CD4-positive, alpha-beta T cell treated with Interleukin-1 beta for 1 hour (primary cell): Measurements from ENCODE around the gene ACBD4.
A peak's percentile ranks its signal among the peaks of the same experiment; 100 is the strongest.

Experiments used
- DNase-seq, 2 donors: peaks; one replicate each; pipeline ENCODE4 v3.0.0-alpha.2; 2020 to 2022

The ACBD4 gene

DNA sequence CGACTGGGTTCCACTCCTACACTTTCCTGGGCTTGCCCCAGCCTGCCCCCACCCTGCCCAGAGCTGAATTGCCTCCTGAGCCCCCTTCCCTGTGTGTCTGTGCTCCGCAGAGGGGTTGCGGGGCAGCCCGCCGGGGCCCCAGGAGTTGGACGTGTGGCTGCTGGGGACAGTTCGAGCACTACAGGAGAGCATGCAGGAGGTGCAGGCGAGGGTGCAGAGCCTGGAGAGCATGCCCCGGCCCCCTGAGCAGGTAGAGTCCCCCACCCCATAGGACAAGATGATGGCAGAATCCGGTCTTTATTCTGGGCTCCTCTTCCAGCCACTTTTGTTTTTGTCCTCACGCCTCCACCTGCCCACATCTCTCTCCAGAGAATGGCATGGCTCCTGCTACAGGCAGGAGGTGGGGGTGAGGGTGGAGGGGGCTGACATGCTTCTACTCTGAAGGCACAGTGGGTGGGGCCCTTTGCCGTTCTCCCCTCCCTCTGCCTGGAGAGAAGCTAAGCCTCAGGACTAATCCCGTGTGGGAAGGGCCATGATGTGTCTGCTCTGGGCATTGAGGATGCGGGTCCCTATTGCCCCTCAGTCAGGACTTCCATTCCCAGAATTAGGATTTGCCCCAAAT, 3.5 kb downstream of the ACBD4 start:
- DNase-seq = no peak

DNA sequence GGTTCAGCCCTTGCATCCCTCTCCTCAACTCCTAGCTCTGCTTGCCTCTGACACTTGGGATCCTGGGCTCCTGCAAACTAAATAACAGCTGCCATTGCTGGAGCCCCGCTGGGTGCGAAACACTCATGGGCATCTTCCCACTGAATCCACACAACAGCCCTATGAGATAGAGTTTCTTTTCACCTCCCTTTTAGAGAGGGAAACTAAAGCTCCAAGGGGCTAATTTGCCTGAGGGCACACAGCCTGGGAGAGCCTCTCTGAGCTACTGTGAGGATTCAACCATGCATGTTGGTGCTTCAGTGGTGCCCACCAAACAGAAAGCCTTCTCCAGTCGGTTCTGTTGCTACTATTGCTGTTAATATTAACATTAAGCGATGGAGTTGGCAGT, 4.0 kb downstream of the ACBD4 start:
- no peak for DNase-seq

DNA sequence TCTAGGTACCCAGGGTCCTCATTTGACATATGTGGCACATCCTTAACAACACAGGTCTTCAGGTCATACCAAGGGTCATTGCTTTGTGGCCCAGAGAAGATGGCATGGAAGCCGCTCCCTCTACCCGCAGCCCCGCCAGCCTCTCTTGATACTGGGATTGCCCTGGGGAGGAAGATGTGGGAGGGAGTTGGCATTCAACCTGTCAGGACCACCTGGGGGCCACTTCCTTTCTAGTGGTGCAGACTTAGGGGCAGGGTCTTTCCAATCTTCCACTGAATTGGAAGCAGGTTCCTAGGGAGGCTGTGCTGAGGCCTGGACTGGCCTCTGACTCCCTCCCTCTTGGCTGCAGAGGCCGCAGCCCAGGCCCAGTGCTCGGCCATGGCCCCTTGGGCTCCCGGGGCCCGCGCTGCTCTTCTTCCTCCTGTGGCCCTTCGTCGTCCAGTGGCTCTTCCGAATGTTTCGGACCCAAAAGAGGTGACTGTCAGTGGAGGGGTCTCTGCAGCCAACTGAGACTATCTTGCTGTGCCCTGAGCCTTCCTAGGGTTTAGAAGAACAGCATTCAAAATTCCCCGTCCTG, 7.7 kb downstream of the ACBD4 start:
- no peak for DNase-seq

DNA sequence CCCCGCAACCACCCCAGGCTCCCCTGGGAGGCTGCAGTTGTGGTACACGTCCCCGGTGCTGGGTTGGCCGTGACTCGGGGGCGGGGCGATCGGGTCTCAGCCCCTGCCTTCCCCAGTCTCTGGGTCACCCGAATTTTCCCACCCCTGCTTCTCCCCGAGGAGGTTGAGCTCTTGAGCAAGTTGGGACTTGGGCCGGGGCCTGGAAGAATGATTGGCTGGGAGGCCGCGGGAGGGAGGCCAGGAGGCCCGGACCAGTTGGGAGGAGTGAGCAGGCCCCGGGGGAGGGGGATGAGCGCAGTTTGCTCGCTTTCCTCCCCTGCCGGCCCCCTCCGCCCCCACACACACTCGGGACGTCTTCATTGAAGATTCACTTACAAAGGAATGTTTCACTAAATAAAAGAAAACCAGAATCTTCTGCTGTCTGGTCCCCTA, 8.3 kb downstream of the ACBD4 start:
- DNase-seq = peak in 1 of 2 donors; percentile 53

DNA sequence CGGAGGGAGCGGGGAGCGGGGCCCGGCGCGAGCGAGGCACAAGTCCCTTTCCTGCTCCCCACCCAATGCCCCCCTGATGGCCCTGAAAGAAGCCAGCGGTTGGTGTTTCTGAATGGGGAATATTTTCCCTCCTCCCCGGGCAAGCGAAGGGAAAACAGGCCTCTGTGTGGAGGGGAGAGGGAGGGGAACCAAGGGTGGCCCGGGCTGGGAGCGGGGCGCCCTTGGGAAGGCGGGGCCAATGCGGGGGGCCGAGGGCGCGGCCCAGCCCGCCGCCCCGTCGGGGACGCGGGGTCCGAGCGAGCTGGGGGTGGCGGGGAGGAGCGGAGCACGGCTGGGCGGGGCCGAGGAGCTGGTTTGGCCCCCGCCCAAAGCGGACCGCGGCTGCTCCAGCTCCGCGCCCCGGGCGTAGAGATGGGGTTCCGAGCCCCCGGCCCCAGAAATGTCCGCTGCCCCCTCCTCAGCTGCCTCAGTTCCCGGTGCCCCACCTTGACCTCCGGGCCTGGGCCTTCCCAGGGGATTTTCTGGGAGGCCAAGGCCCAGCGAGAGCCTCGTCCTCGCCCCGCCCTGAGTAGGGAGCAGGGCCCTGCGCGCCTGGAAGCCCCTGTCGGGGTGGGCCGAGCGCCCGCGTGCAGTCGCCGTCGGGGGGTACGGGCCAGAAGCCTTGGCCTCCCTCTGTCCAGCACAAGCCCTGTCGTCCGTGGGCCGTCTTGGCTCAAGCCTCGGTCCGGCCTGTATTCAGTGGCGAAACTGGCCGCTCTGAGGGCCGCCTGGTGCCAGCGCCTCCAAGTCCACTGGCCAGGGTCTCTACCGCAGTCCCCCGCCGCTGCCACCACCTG, 8.9 kb downstream of the ACBD4 start:
- peak in 1 of 2 donors; percentile 22 for DNase-seq

DNA sequence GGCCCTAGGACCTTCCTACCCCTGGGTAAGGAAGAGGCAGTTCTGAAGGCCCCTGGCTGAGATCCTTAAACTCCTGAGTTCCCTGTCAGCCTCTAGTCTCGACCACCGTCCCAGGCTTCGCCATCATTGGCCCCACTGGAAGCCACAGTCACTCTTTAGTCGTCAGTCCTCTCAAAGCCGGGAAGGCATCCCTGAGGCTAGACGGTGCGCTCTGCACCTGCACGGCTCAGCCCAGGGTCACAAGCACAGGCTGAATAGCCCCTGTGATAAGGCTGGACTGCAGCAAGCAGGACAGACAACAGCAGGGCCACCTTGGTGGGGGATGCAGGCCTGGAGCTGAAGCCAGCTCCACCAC, 9.5 kb downstream of the ACBD4 start:
- DNase-seq = no peak

DNA sequence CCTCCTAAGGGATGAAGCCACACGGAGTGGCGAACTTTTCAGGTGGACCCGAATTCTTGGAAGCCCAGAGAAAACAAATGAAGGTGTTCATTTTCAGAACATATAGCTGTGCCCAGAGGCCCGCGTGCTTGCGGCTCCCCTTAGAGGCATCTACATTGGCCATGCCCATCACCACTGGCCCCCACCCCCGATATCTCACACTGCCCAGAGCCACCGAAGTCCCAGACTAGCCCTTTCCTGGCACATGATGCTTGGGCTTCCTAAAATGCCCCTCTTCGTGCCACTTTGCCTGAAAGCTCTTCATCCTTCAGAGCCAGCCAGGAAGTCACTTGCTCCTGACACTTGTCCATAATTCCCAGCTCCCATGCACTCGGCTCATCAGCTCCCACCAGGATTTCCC, 10.7 kb downstream of the ACBD4 start:
- DNase-seq = no peak

DNA sequence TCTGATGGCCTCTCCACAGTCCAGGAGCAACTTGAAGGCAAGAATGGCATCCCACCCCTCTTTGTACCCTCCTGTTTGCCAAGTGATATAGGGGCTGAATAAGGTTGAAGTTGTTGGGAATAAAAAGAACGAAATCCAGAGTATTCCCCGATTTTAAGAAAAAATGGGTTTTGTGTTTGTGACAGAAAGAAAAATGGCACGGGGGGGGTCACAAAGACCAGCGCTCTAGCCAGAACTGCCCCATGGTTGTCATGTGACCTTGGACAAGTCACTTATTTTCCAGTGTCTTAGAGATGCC, 11.1 kb downstream of the ACBD4 start:
- no peak for DNase-seq

DNA sequence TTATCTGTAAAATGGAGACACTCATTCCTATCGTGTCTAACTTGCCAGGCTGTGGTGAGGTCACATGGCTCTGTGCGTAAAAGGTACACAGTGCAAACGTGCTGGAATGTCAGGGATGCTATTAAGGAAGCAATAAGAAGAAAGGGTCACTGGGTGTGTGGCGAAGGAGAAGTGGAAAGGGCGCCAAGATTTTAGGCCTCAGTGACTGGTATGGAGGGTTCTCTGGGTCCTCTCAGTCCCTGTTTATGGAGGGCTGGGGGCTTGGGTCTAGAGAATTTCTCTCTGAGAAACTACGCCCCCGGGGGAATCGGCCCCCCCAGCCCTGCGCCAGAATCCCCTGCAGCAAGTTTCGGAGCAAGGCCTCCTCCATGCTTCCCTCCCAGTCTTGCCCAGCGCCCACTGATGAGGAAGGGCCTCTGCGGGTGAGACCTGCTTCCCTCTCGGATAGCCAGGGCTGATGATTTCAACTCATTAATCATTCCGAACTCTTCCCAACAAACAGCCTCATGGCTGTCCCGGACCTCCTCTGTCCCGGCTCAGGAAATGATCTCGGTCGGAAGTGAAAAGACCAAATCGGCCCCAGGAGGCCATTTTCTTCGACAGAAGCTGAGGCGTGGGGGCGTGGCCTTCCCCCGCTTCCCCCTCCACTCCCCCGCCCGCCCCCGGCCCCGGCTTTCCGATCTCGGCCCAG, 11.5 kb downstream of the ACBD4 start:
- DNase-seq = peak in 1 of 2 donors; percentile 73

DNA sequence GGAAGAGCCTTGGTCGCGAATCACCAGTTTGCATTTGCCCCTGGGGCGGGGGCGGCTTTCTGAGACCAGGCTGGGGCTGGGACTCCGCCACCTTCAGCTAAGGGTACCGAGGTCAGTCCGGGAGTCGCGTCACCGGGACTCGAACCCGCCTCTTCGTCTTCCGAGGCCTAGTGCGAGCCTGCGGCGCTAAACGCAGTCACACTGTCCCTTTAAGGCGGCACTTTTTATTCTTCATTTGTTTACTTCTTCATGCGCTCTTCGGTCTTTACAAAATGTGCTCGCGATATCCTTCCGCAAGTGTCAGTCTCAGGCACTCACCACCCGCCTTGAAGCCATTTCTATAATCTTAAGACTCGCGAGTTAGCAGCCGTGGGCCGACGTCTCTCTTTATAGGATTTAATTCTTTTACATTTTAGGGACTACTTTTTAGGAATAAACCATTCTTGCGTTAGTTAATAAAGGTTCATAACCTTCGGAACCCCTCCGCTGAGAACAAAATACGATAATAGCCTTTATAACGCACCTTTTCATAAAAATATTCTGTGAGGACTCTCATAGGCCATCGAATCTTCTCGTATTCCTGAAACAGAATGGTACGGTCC, 12.2 kb downstream of the ACBD4 start:
- peak; percentile 87 to 88 for DNase-seq

DNA sequence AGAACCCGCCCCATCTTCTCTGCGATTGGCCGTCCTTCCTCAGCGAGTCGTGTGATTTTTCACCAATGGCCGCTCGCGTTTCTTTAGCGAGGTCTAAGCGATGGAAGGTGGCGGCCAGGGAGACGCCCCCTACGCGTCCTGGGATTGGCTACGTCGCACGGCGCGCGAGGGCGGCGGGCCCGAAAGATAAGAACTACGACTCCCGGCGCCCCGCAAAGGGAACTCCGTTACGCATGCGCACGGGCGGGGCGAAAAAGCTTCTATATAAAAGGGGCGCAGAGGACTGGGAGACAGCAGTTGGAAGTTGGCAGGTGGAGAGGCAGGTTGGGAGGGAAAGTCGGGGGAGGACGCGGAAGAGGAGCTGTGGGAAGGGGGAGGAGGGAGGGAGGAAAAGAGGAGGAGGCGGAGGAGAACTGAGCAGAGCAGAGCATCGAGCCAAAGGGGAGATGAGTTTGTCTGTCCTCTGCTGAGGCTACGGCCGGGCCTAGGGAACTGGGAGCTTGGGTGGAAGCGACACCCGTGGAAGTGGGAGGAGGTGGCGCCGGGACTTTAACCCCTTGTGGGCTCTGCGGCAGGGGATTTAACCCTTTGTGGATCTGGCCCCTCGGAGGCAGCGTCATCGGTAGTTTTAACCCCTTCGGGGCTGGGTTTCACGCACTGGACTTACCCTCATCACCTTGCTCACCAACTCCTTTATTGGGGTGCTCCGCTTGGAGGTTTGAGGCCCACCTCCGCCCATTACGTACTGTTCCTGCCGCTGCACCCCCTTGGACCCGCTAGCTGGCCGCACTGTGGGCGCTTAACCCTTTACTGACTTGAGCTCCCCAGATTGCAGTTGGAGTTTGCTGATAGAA, 12.9 kb downstream of the ACBD4 start, which contains the start of gene HEXIM1:
Gene HEXIM1 (plus strand): TSS at position 293 of the 854 bp plus-strand sequence. CDS start 716 bp downstream, outside the sequence.
- peak; percentile 100 for DNase-seq

DNA sequence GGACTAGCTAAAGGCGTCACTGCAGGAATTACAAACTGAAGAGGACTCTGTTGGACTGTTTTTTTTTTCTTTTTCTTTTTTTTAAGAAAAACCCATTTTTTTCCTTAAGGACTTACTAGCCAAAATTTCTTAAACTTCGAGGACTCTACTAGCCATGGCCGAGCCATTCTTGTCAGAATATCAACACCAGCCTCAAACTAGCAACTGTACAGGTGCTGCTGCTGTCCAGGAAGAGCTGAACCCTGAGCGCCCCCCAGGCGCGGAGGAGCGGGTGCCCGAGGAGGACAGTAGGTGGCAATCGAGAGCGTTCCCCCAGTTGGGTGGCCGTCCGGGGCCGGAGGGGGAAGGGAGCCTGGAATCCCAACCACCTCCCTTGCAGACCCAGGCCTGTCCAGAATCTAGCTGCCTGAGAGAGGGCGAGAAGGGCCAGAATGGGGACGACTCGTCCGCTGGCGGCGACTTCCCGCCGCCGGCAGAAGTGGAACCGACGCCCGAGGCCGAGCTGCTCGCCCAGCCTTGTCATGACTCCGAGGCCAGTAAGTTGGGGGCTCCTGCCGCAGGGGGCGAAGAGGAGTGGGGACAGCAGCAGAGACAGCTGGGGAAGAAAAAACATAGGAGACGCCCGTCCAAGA, 13.7 kb downstream of the ACBD4 start:
- peak; percentile 77 to 78 for DNase-seq

DNA sequence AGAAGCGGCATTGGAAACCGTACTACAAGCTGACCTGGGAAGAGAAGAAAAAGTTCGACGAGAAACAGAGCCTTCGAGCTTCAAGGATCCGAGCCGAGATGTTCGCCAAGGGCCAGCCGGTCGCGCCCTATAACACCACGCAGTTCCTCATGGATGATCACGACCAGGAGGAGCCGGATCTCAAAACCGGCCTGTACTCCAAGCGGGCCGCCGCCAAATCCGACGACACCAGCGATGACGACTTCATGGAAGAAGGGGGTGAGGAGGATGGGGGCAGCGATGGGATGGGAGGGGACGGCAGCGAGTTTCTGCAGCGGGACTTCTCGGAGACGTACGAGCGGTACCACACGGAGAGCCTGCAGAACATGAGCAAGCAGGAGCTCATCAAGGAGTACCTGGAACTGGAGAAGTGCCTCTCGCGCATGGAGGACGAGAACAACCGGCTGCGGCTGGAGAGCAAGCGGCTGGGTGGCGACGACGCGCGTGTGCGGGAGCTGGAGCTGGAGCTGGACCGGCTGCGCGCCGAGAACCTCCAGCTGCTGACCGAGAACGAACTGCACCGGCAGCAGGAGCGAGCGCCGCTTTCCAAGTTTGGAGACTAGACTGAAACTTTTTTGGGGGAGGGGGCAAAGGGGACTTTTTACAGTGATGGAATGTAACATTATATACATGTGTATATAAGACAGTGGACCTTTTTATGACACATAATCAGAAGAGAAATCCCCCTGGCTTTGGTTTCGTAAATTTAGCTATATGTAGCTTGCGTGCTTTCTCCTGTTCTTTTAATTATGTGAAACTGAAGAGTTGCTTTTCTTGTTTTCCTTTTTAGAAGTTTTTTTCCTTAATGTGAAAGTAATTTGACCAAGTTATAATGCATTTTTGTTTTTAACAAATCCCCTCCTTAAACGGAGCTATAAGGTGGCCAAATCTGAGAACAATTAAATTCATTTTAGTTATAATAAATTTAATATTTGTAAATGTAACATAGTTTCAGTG, 14.5 kb downstream of the ACBD4 start:
- peak; percentile 24 to 48 for DNase-seq

DNA sequence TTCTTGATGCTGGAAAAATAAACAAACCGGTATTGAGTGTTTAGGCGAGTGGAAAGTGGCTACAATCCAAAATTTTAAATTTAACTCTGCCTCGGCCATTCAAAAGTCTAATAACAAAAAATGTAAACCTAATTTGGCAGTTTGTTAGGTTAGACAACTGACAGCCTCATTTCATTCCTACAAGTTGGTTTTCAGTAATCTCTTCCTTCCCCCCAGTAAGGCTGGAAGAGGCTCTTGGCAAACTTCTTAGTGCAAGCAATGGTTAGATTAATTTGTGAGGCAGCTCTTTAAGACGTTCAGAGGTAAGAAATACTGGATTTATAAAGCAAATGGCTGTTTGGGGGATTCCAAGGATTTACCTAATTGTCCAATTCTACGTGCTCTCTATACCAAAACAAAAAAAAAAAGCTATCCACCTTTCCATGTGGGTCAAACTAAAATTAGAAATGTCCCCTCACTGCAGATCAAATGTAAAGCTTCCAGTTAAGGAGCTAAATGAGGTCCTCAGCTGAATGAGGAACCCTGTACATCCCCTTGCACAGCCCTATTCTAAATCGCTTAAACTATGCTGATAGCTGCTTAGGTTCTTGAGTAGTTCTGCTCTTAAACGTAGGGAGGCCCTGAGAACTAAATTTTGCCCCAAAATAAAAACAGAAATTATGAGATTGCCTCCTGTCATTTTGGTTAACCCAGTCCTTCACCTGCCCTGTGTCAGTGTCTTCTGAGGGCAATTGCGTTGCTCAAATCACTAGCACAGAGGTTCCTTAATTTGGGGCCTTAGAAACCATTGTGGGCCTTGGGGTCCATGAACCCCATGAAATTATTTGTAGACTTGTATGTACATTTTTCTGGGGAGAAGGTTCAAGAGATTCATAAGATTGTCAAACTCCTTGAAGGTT, 15.7 kb downstream of the ACBD4 start:
- DNase-seq = no peak

DNA sequence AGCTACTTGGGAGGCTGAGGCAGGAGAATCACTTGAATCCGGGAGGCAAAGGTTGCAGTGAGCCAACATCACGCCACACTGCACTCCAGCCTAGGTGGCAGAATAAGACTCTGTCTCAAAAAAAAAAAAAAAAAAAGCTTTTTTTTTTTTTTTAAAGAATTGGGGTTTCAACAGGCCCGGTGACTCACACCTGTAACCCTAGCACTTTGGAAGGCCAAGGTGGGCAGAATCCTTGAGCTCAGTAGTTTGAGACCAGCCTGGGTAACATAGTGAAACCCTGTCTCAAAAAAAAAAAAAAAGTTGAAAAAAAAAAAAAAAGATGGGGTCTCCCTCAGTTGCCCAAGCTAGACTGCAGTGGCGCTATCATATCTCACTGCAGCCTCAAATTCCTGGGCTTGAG, 19.5 kb downstream of the ACBD4 start:
- DNase-seq = no peak

DNA sequence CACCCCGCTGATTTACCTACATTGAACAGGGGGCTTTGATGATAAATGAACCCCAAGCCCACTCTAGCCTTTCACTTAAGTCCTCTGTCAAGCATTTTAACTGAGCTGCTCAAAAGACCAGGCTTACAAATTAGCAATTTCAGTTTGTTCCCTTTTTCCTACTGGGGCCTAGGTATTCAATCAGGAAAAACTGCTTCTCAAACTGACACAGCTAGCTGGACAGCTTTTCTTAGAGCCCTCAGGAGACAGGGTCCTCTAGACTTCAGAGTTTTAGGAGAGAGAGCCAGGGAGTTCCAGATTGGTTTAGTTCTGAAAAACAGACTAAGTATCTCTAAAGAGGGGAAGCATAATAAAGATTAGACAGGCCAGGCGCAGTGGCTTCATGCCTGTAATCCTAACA, 20.0 kb downstream of the ACBD4 start:
- DNase-seq = no peak

DNA sequence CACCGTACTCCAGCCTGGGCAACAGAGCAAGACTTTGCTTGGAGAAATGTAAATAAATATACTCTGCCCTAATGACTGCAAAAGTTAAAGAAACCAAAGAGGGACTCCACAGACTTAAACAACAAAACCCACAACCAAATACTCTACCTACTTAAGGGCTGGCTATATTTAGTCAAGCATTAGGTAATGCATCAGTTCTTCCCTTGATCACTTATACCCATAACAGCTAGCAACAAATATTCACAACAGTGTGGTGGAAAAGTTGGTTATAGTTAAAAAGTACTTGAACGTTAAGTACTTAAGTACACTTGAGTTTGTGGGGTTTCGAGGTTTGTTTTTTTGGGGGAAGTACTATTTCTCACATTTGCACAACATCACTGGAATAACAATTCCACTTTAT, 20.8 kb downstream of the ACBD4 start:
- DNase-seq = no peak

DNA sequence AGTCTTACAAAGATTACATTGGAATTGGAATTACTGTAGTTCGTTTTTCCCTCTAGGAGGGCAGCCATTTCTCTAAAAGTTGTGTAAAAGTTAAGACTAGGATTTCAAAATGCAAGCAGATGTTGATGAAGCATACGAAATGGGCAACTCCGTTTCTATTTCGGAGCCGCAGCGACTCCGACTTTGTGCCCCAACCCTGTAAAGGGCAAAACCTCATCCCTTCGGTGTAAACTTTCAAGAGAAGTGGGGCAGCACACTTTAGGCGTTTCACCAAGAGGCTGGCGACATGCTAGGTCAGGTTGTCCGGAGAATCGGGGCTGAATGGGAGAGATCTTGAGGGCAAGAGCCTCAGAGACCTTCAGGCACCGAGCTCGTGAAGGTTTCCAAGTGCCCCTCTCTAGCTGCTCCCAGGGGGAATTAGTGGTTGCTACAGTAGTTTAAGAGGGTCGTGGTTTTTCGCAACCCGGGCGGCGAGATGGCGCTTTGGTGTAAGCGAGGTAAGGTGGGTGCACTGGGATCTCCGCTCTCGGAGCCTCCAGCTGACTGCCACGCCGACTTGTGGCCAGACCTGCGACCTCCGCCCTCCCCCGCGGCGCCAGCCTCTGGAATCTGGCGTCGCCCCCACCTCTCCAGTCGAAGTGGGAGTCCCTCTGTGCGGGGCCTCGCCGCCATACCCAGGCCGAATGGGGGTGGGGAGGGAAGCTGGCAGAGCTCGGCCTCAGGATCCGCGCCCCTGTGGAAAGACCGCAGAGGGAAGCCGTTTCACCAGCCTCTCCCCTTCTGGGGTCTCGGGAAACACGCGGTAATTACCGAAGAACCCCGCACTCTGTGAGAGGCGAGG, 25.2 kb downstream of the ACBD4 start:
- peak; percentile 63 to 66 for DNase-seq
